Measurements from ENCODE around the gene PPP1R13L. TPM values are rescaled to one million over a fixed set of nuclear protein-coding genes. Genes with fewer than 3 reads are reported as not detected.
"Not testable (repeated sequence)": the region's sequence is repeated elsewhere in the genome, so short reads cannot be mapped to it uniquely, and the experiment has no call there.

Gene PPP1R13L
- total RNA-seq, 3 donors from 2014 or later = 21.1 to 36.7 (median 30.8) TPM

DNA sequence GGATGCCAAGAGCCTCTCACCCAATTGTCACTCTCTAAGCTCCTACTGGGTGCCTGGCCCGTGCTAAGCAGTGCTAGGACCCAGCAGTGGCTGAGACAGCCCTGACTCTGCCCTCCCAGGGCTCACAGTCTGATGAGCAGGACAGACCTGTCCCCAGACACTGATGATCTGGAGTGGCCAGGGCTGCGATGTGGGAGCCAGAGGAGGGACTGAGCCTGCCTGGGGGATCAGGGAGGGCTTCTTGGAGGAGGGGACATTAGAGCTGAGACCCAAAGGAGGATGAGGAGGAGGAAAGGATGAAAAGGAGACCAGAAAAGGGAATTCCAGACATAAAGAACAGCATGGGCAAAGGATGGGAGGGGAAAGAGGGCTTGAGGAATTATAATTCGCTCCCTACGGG is 12.3 kb upstream of the PPP1R13L start:
- Histone ChIP-seq H3K4me1 (ENCODE audit: low read depth) (no peaks in the 10 kb centered on the region), H3K36me3 (ENCODE audit: low read depth) (no peaks in the 10 kb centered on the region), H3K4me3 (no peak overlapping the region), H3K9me3 (no peaks in the 10 kb centered on the region)
- ATAC-seq (no peak), DNase-seq (no peak)
- intact Hi-C loops (cut with DNase I, micrococcal nuclease) = no loop called here
- TF ChIP-seq, protein P1, sequence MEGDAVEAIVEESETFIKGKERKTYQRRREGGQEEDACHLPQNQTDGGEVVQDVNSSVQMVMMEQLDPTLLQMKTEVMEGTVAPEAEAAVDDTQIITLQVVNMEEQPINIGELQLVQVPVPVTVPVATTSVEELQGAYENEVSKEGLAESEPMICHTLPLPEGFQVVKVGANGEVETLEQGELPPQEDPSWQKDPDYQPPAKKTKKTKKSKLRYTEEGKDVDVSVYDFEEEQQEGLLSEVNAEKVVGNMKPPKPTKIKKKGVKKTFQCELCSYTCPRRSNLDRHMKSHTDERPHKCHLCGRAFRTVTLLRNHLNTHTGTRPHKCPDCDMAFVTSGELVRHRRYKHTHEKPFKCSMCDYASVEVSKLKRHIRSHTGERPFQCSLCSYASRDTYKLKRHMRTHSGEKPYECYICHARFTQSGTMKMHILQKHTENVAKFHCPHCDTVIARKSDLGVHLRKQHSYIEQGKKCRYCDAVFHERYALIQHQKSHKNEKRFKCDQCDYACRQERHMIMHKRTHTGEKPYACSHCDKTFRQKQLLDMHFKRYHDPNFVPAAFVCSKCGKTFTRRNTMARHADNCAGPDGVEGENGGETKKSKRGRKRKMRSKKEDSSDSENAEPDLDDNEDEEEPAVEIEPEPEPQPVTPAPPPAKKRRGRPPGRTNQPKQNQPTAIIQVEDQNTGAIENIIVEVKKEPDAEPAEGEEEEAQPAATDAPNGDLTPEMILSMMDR (IDR thresholded peaks at IDR 0.05) = no peak

DNA sequence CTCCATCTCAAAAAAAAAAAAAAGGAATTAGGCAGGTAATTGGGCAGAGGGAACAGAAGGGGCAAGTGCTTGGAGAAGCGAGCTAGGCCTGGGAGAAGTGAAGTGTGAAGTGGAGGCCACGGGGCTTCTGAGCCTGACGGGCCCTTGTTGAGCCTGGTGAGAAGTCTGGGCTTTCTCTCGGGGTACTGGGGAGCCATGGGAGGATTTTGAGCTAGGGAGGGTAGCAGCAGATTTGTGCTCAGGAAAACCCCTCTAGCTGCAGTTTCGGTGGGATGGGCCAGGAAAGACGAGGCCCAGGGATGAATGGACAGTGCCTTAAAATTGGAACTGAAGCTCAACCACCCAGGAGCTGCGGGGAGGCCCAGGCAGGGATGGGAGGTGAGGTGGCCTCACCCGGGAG is 9.6 kb upstream of the PPP1R13L start:
- DNase-seq = no peak
- intact Hi-C loops (cut with DNase I, micrococcal nuclease) = no loop called here
- H3K36me3 ChIP-seq (ENCODE audit: low read depth) = no peaks in the 10 kb centered on the region

DNA sequence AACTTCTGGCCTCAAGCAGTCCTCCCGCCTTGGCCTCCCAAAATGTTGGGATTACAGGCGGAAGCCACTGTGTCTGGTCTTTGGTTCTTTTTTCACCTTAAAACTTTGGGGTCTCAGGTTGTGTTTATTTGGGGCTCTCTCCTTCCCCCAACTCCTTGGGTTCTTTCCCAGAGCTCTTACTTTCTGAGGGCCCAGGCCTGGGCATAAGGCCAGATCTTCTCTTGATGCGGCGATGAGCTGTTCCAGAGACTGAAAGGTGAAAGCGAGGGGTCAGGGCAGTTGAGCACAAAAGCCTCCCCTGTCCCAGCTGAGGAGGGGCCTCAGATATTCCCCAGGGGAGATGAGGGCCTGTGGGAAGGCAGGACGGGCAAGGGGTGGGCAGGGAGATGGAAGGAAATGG is 8.6 kb upstream of the PPP1R13L start:
- TF ChIP-seq, protein P1 (IDR thresholded peaks at IDR 0.05) = no peak
- DNase-seq (no peak), ATAC-seq (no peak)
- intact Hi-C loops (cut with DNase I, micrococcal nuclease) = no loop called here
- H3K36me3 ChIP-seq (ENCODE audit: low read depth) = no peaks in the 10 kb centered on the region
- H3K9me3 ChIP-seq = no peaks in the 10 kb centered on the region
- H3K4me3 ChIP-seq = no peak overlapping the region
- no peaks in the 10 kb centered on the region for H3K4me1 ChIP-seq (ENCODE audit: low read depth)

More for the DNA sequence above, 9.6 kb upstream of the PPP1R13L start:
- Histone ChIP-seq H3K9me3 (no peaks in the 10 kb centered on the region), H3K4me3 (no peak overlapping the region), H3K4me1 (ENCODE audit: low read depth) (no peaks in the 10 kb centered on the region)
- no peak for ATAC-seq
- TF ChIP-seq, protein P1 (IDR thresholded peaks at IDR 0.05) = no peak

DNA sequence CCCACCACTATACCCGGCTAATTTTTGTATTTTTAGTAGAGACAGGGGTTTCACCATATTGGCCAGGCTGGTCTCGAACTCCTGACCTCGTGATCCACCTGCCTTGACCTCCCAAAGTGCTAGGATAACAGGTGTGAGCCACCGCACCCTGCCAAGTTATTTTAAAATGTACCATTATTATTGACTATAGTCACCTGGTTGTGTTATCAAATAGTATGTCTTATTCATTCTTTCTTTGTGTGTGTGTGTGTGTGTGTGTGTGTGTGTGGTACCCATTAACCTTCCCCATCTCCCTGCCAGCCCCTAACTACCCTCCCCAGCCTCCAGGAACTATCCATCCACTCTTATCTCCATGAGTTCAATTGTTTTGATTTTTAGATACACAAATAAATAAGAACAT is 5.5 kb upstream of the PPP1R13L start:
- H3K4me3 ChIP-seq; ATAC-seq; H3K36me3 ChIP-seq (ENCODE audit: low read depth); DNase-seq; H3K9me3 ChIP-seq; intact Hi-C loops (cut with DNase I, micrococcal nuclease); H3K4me1 ChIP-seq (ENCODE audit: low read depth): not testable (repeated sequence)

DNA sequence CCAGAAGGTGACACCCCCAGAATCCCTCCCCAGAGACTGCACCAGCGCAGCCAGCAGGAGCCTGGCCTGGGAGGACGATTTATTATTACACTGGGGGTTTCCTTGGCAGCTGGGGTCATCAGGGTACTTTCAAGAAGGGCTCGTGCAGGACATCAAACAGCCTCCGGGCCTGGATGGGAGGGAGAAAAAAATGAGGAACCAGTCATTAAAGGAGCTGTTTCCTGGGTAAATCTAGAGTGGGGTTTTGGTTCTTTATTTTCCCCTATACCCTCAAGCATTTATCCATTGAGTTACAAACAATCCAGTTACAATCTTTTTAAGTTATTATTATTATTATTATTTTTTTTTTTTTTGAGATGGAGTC is 4.7 kb upstream of the PPP1R13L start:
- H3K4me1 ChIP-seq (ENCODE audit: low read depth) = peaks cover 14% of the 10 kb centered on the region
- intact Hi-C loops (cut with DNase I, micrococcal nuclease) = no loop called here
- TF ChIP-seq, protein P1 (IDR thresholded peaks at IDR 0.05) = no peak

DNA sequence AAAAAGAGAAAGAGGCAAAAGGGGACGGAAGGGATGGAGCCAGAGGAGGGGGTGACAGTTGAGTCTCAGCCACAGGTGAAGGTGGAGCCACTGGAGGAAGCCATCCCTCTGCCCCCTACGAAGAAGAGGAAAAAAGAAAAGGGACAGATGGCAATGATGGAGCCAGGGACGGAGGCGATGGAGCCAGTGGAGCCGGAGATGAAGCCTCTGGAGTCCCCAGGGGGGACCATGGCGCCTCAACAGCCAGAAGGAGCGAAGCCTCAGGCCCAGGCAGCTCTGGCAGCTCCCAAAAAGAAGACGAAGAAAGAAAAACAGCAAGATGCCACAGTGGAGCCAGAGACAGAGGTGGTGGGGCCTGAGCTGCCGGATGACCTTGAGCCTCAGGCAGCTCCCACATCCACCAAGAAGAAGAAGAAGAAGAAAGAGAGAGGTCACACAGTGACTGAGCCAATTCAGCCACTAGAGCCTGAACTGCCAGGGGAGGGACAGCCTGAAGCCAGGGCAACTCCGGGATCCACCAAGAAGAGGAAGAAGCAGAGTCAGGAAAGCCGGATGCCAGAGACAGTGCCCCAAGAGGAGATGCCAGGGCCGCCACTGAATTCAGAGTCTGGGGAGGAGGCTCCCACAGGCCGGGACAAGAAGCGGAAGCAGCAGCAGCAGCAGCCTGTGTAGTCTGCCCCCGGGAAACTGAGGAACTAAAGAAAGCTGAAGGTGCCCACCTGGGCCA is 4.1 kb upstream of the PPP1R13L start:
- no peaks in the 10 kb centered on the region for H3K9me3 ChIP-seq
- TF ChIP-seq, protein P1 (IDR thresholded peaks at IDR 0.05) = no peak
- no peak for DNase-seq
- no peak overlapping the region for H3K4me3 ChIP-seq
- peaks cover 14% of the 10 kb centered on the region for H3K4me1 ChIP-seq (ENCODE audit: low read depth)
- H3K36me3 ChIP-seq (ENCODE audit: low read depth) = no peaks in the 10 kb centered on the region
- no peak for ATAC-seq
- intact Hi-C loops (cut with DNase I, micrococcal nuclease) = no loop called here

More for the DNA sequence above, 4.7 kb upstream of the PPP1R13L start:
- H3K36me3 ChIP-seq (ENCODE audit: low read depth) = no peaks in the 10 kb centered on the region
- DNase-seq (no peak), ATAC-seq (no peak)
- H3K4me3 ChIP-seq = no peak overlapping the region
- no peaks in the 10 kb centered on the region for H3K9me3 ChIP-seq
